Stimulated activated CD4-positive, alpha-beta T cell treated with anti-CD3 and anti-CD28 coated beads, Interleukin-2, amount 100 ng/mL, for 4 hours (primary cell): Measurements from ENCODE around the gene IFNA5.

ENCODE experiments used
- DNase-seq: peaks from one replicate; pipeline ENCODE4 v3.0.0-alpha.2; 2020; ENCODE audit warnings: low read depth

IFNA5 gene

DNA sequence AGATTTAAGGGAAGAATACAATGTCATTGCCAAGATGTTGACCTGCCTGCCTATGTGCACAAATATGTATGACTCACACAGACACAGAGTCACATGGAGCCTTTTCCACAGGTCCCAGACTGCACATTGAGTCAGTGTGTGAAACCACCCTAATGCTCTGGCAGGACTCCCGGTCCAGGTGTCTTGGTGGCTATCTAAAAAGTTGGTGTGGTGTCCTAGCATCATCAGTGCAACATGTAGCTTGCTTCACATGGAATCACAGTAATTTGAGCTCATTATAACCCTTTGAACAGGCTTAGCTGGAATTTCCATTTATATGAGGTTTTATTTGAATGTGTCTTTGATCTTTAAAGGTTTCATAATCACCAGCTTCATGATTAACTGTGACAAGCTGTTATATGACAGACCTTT lies 10.7 kb downstream of the IFNA5 start:
- no peak for DNase-seq

DNA sequence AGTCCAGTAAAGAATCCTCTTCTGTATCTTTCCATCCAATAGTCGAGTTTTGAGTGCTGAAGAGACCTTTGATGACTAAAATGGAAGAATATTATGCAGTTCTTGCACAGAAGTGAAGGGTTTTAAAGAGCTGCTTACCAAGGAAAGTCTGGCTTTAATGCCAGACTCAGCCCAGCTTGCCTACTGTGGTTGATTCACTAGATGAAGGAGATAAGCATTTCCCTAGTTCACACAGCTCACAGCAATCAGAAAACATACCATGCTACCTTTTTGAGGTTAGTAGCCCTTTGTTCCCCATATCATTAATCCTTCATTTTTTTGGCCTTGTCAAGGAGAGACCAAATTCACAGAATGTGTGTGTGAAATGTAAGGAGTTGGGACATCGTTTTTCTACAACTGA lies 15.3 kb downstream of the IFNA5 start:
- no peak for DNase-seq

GRCh38 chr9:21287280-21287679 lies 17.8 kb downstream of the IFNA5 start:
- DNase-seq = no peak

GRCh38 chr9:21286659-21287058 lies 18.5 kb downstream of the IFNA5 start:
- no peak for DNase-seq

GRCh38 chr9:21286099-21286498 lies 19.0 kb downstream of the IFNA5 start:
- no peak for DNase-seq

DNA sequence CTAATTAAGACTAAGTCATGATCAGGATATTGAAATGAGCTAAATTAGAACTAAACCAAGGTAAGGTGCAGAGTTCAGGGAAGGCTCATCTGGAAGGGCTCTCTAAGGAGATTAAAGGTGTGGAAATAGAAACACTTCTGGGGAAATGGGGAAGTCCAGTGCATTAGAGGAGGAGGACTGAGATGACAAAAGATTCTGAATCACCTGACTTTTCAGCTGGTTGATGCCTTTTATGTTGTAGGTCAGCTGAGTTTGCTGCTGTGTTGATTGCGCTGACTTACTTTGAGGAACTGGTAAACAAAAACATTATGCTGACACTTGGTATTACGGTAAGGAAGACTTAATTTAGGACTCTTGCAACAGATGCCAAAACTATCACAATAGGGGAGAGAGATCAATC lies 23.8 kb downstream of the IFNA5 start:
- DNase-seq = no peak

DNA sequence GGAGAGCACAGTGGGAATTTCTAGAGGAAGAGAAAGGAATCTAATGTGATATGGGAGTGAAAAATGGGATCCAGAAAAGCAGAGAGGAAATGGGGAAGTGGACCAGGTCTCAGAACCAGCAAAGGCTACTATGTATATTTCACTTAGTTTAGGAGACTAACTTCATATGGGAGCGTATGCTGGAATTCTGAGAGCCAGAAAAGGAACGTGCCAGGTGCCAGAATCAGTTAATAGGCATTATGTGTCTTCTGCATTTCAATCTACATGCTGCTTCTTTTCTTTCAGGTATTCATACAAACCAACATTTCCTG lies 36.8 kb downstream of the IFNA5 start:
- no peak for DNase-seq

- no peak for DNase-seq
These were observed 37.4 kb downstream of the IFNA5 start for GRCh38 chr9:21267485-21268346.

- no peak for DNase-seq
These were observed 38.2 kb downstream of the IFNA5 start for GRCh38 chr9:21266733-21267484.

DNA sequence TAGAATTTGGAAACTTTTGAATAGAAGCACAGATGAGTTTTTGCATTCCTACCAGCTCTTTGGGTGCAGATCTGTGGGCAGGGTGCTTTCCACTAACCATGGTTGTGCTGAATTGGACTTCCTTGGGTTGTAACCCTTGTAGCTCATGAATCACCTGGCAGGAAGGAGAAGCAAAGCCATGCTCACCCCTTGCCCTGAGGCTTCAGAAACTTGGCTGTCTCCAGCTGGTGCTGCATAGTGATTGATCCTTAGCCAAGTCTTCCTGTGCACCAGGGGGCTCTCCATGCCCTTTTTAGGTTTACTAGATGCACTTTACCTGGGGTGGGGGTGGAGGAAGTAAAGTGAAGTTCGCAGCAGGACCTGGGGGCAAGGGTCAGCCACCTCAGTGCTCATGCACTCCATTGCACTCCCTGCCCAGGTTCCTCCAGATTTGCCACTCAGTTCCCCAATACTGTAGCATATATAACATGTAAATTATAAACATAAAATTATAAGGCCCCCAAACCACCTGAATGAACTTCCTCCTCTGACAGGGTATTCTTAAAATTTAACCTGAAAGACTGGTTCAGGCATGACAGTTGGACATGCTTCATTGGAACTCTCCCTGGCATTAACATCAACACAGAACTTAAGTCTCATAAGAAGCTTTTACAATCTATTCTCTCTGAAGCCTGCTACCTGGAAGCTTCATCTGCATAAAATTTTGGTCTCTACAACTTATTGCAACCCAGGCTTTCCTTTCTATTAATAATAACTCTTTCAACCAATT lies 39.5 kb downstream of the IFNA5 start:
- no peak for DNase-seq

DNA sequence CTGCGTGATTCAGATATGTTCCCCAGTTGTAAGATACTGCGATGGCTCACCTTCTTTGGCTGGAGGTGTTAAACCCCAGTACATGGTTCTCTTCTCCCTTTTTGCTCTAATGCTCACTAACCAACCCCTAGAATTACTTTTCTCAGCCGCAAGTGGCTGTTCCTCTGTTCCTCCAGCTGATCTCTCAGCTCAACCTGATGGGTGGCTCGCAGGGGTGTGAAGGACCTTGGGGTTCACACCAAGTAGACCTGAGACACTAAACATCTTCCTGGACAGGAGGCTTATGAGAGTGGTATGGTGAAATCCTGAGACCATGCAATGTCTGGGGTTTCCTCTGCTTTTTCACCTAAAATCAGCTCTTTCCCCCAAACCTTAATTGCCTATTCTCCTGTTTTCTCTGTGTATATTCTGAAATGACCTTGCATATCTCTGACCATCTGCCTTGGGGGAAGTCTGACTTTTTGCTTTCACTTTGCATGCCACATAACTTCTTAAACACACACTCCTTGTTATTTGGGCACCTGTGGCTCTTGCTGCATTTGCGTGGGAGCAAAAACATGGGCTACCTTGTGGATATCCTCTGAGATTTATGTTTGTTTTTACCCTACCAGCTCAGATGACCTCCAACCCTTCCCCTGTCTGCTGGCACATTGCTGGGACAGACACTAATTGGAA lies 49.4 kb downstream of the IFNA5 start:
- DNase-seq = no peak
